GM23338 (cell line): Measurements from ENCODE around the gene DNAH8. TPM values are rescaled to one million over a fixed set of nuclear protein-coding genes. Genes with fewer than 3 reads are reported as not detected.

Experiments
- ATAC-seq: fragments of 200-7000 bp; cut with Tn5 transposase; 3 replicates; pipeline ENCODE4 v1.9.1; 2020
- DNase-seq: peaks from one replicate; pipeline ENCODE4 v3.0.0-alpha.2; 2015; ENCODE audit warnings: low spot score
- H2AFZ ChIP-seq: fragments of 200-600 bp; sonication (generic); 2 replicates; pipeline ENCODE4 v1.8.0; 2016; ENCODE audit warnings: antibody characterized with exemption, mild to moderate bottlenecking, moderate library complexity
- H3F3A ChIP-seq: fragments of 200-600 bp; sonication (generic); replicated peaks from 2 replicates; pipeline ENCODE4 v1.8.0; 2017; ENCODE audit warnings: antibody characterized with exemption, mixed run types, low read depth
- H3K27ac ChIP-seq: fragments of 200-600 bp; sonication (generic); 2 replicates; pipeline ENCODE4 v1.6.1; 2016; ENCODE audit warnings: low read depth
- H3K27me3 ChIP-seq: fragments of 200-600 bp; sonication (generic); 2 replicates; pipeline ENCODE4 v1.8.0; 2016; ENCODE audit warnings: mild to moderate bottlenecking, mixed run types, moderate library complexity; ENCODE audit not compliant: insufficient read depth
- H3K36me3 ChIP-seq: fragments of 200-600 bp; sonication (generic); 2 replicates; pipeline ENCODE4 v1.8.0; 2016; ENCODE audit warnings: mild to moderate bottlenecking; ENCODE audit not compliant: insufficient read depth
- H3K4me1 ChIP-seq: fragments of 200-600 bp; sonication (generic); 2 replicates; pipeline ENCODE4 v1.8.0; 2016; ENCODE audit warnings: mild to moderate bottlenecking, moderate library complexity; ENCODE audit not compliant: insufficient read depth
- H3K4me2 ChIP-seq: fragments of 200-600 bp; sonication (generic); 2 replicates; pipeline ENCODE4 v1.7.1; 2017; ENCODE audit warnings: mixed run types
- H3K4me3 ChIP-seq: fragments of 200-600 bp; sonication (generic); 2 replicates; pipeline ENCODE4 v1.6.1; 2016; ENCODE audit warnings: mixed run types
- H3K79me2 ChIP-seq: fragments of 200-600 bp; sonication (generic); replicated peaks from 2 replicates; pipeline ENCODE4 v1.8.0; 2017; ENCODE audit warnings: mild to moderate bottlenecking; ENCODE audit not compliant: insufficient read depth
- H3K9me2 ChIP-seq: fragments of 200-600 bp; sonication (generic); 2 replicates; pipeline ENCODE4 v1.8.0; 2017; ENCODE audit not compliant: insufficient read depth
- H4K20me1 ChIP-seq: fragments of 200-600 bp; sonication (generic); replicated peaks from 2 replicates; pipeline ENCODE4 v1.8.0; 2017; ENCODE audit warnings: mild to moderate bottlenecking; ENCODE audit not compliant: insufficient read depth
- H3K27ac Mint-ChIP-seq: 2 replicates; pipeline ENCODE4 v1.8.0; 2020; ENCODE audit warnings: inconsistent platforms, mild to moderate bottlenecking, moderate library complexity, mixed read lengths
- H3K27me3 Mint-ChIP-seq: 3 replicates; pipeline ENCODE4 v1.8.0; 2022; ENCODE audit warnings: low read depth, mild to moderate bottlenecking, moderate library complexity, mixed read lengths, inconsistent platforms; ENCODE audit not compliant: insufficient read depth, poor library complexity
- H3K36me3 Mint-ChIP-seq: 3 replicates; pipeline ENCODE4 v1.8.0; 2021; ENCODE audit warnings: low read depth, mild to moderate bottlenecking, inconsistent platforms, moderate library complexity, mixed read lengths
- H3K4me1 Mint-ChIP-seq: 3 replicates; pipeline ENCODE4 v1.8.0; 2020; ENCODE audit warnings: mild to moderate bottlenecking, inconsistent platforms, mixed read lengths
- H3K4me3 Mint-ChIP-seq: 3 replicates; pipeline ENCODE4 v1.8.0; 2021; ENCODE audit warnings: moderate library complexity, mild to moderate bottlenecking, inconsistent platforms, mixed read lengths
- H3K9me3 Mint-ChIP-seq: 3 replicates; pipeline ENCODE4 v1.8.0; 2020; ENCODE audit warnings: moderate library complexity, mild to moderate bottlenecking, inconsistent platforms, mixed read lengths
- EZH2phosphoT487 ChIP-seq: fragments of 200-600 bp; sonication (generic); IDR thresholded peaks from one replicate; pipeline ENCODE4 v1.8.1; 2018; ENCODE audit warnings: antibody characterized with exemption; ENCODE audit not compliant: unreplicated experiment
- JUNB ChIP-seq: IDR thresholded peaks from one replicate; pipeline ENCODE4 v1.6.1; 2016; ENCODE audit warnings: antibody characterized with exemption; ENCODE audit not compliant: unreplicated experiment
- STAT1 ChIP-seq: IDR thresholded peaks from one replicate; pipeline ENCODE4 v1.6.1; 2016; ENCODE audit warnings: antibody characterized with exemption; ENCODE audit not compliant: unreplicated experiment
- polyA plus RNA-seq: library from polyadenylated mRNA; unstranded; fragments of >200 nt; fragmentation: Nextera tagmentation; extraction: Ambion mirVana; gene quantifications from 2 replicates; pipeline ENCODE4 v1.2.1, GENCODE V29; 2016
- total RNA-seq: library from RNA; depleted of rRNA; stranded (reverse); fragments of >200 nt; shearing (Covaris generic); gene quantifications from 2 replicates; pipeline ENCODE4 v1.2.3, GENCODE V29; 2014
- TF ChIP-seq, protein P1 (sequence below): IDR thresholded peaks from one replicate; pipeline ENCODE4 v1.6.1; 2018; ENCODE audit warnings: antibody characterized with exemption; ENCODE audit not compliant: unreplicated experiment
- TF ChIP-seq, protein P2 (sequence below), 2 experiments: fragments of 200-600 bp in 1 of 2; sonication (generic) in 1 of 2; conservative IDR thresholded peaks; 2 replicates each; pipeline versions ENCODE4 v1.5.1 to v1.6.1; 2016 to 2017; ENCODE audit warnings: antibody characterized with exemption in 2 of 2, low read depth in 2 of 2, mild to moderate bottlenecking in 2 of 2, moderate library complexity in 1 of 2
- TF ChIP-seq, protein P3 (sequence below): IDR thresholded peaks from 2 replicates; pipeline ENCODE4 v1.6.1; 2016; ENCODE audit warnings: antibody characterized with exemption

Gene DNAH8
- total and polyA plus RNA-seq, 2 experiments from 2014 or later = 0.02 TPM; not detected in 1

DNA sequence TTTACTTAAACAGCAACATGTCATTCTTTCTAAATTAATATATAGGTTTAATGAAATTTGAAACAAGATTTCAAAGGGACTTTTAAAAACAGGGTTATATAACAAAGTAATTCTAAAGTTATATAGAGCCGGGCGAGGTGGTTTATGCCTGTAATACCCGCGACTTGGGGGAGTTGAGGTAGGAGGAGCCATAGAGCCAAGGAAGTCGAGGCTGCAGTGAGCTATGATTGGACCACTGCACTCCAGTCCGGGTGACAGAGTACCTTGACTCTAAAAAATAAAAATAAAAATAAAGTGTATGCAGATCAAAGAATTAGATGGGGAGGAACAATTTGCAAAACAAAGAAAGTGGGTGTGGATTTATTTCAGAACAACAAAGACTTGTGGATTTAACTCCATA lies 182.4 kb downstream of the DNAH8 start:
- H3K79me2 ChIP-seq = no peaks in the 10 kb centered on the region
- Mint-ChIP-seq H3K36me3 (no peaks in the 10 kb centered on the region), H3K27me3 (peaks cover 5% of the 10 kb centered on the region), H3K4me1 (peaks cover 8% of the 10 kb centered on the region), H3K27ac (no peak overlapping the region), H3K9me3 (no peaks in the 10 kb centered on the region), H3K4me3 (no peak overlapping the region)
- no peak overlapping the region for H3K4me2 ChIP-seq
- no peaks in the 10 kb centered on the region for H3K9me2 ChIP-seq
- no peaks in the 10 kb centered on the region for H3F3A ChIP-seq
- no peaks in the 10 kb centered on the region for H3K36me3 ChIP-seq
- H2AFZ ChIP-seq = no peak overlapping the region
- no peak overlapping the region for H3K27ac ChIP-seq
- no peak overlapping the region for H3K4me3 ChIP-seq
- ATAC-seq (peak; percentile 53; the same call in 2 of the 3 replicates), DNase-seq (peak; percentile 54)
- H3K4me1 ChIP-seq = peaks cover 11% of the 10 kb centered on the region
- H3K27me3 ChIP-seq = no peaks in the 10 kb centered on the region
- TF ChIP-seq, protein P1, sequence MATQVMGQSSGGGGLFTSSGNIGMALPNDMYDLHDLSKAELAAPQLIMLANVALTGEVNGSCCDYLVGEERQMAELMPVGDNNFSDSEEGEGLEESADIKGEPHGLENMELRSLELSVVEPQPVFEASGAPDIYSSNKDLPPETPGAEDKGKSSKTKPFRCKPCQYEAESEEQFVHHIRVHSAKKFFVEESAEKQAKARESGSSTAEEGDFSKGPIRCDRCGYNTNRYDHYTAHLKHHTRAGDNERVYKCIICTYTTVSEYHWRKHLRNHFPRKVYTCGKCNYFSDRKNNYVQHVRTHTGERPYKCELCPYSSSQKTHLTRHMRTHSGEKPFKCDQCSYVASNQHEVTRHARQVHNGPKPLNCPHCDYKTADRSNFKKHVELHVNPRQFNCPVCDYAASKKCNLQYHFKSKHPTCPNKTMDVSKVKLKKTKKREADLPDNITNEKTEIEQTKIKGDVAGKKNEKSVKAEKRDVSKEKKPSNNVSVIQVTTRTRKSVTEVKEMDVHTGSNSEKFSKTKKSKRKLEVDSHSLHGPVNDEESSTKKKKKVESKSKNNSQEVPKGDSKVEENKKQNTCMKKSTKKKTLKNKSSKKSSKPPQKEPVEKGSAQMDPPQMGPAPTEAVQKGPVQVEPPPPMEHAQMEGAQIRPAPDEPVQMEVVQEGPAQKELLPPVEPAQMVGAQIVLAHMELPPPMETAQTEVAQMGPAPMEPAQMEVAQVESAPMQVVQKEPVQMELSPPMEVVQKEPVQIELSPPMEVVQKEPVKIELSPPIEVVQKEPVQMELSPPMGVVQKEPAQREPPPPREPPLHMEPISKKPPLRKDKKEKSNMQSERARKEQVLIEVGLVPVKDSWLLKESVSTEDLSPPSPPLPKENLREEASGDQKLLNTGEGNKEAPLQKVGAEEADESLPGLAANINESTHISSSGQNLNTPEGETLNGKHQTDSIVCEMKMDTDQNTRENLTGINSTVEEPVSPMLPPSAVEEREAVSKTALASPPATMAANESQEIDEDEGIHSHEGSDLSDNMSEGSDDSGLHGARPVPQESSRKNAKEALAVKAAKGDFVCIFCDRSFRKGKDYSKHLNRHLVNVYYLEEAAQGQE = no peak
- TF ChIP-seq, protein P2, sequence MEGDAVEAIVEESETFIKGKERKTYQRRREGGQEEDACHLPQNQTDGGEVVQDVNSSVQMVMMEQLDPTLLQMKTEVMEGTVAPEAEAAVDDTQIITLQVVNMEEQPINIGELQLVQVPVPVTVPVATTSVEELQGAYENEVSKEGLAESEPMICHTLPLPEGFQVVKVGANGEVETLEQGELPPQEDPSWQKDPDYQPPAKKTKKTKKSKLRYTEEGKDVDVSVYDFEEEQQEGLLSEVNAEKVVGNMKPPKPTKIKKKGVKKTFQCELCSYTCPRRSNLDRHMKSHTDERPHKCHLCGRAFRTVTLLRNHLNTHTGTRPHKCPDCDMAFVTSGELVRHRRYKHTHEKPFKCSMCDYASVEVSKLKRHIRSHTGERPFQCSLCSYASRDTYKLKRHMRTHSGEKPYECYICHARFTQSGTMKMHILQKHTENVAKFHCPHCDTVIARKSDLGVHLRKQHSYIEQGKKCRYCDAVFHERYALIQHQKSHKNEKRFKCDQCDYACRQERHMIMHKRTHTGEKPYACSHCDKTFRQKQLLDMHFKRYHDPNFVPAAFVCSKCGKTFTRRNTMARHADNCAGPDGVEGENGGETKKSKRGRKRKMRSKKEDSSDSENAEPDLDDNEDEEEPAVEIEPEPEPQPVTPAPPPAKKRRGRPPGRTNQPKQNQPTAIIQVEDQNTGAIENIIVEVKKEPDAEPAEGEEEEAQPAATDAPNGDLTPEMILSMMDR (conservative IDR thresholded peaks at IDR 0.05; ENCODE audit: low read depth in 2 of 2) = peak; percentile 43
- no peaks in the 10 kb centered on the region for H4K20me1 ChIP-seq

DNA sequence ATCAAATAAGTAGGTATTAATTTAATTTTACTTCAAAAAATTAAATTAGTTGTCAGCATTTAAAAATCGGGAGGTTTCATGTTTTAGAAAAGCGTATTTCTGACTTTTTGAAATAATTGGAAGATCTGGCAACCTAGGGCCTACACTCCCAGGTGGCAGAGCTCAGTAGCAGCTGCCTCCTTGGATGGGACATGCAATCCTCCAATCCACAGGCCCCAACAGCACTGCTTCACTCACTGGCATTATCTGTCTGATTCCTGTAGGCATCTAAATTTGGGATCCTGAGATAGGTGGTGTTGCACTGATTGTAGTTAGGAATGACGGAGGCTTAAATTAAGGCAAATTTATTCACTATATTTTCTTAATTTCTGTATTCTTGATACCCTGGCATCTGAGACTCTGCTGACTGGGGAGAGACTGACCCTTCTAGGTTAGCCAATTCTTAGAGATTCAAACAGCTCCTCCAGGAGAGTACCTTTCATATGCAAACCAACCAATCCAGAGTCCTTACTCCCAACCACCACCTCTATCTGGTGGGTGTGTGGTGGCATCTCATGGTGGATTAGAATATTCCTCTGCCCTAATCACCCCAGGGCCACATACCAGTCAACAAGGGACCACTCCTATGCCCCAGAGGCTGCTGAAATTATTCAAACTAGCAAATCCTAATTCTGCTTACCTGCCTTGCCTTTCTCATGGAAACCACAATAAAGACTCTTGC lies 186.9 kb downstream of the DNAH8 start:
- Mint-ChIP-seq H3K4me3 (no peak overlapping the region), H3K36me3 (no peaks in the 10 kb centered on the region), H3K4me1 (peaks cover 9% of the 10 kb centered on the region), H3K27me3 (peaks cover 5% of the 10 kb centered on the region), H3K9me3 (no peaks in the 10 kb centered on the region), H3K27ac (no peak overlapping the region)
- peak; percentile 50 for DNase-seq
- Histone ChIP-seq H4K20me1 (no peaks in the 10 kb centered on the region), H3K27me3 (no peaks in the 10 kb centered on the region), H2AFZ (no peak overlapping the region), H3K9me2 (no peaks in the 10 kb centered on the region), H3K4me3 (no peak overlapping the region), H3K27ac (no peak overlapping the region), H3K4me1 (peaks cover 12% of the 10 kb centered on the region), H3K36me3 (no peaks in the 10 kb centered on the region), H3F3A (no peaks in the 10 kb centered on the region), H3K79me2 (no peaks in the 10 kb centered on the region), H3K4me2 (peak overlapping the region; percentile 65; the same call in 1 of the 2 replicates)
- ATAC-seq = peak; percentile 98
- TF ChIP-seq, protein P2 (conservative IDR thresholded peaks at IDR 0.05; ENCODE audit: low read depth in 2 of 2) = 0 out of 4 replicates have a peak, but pooled peaks of 1 of the 2 experiments have one; percentile 23
- TF ChIP-seq EZH2phosphoT487 = no peak
- TF ChIP-seq JUNB = no peak
- TF ChIP-seq, protein P3, sequence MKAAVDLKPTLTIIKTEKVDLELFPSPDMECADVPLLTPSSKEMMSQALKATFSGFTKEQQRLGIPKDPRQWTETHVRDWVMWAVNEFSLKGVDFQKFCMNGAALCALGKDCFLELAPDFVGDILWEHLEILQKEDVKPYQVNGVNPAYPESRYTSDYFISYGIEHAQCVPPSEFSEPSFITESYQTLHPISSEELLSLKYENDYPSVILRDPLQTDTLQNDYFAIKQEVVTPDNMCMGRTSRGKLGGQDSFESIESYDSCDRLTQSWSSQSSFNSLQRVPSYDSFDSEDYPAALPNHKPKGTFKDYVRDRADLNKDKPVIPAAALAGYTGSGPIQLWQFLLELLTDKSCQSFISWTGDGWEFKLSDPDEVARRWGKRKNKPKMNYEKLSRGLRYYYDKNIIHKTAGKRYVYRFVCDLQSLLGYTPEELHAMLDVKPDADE = no peak
- TF ChIP-seq STAT1 = no peak
